ENCODE measurements around the gene TRIM54.
"Not testable (repeated sequence)": the region's sequence is repeated elsewhere in the genome, so short reads cannot be mapped to it uniquely, and the experiment has no call there.

TRIM54 gene

GRCh38 chr2:27281442-27281841 lies 787 bp upstream of the TRIM54 start:
- no peak for DNase-seq (ENCODE audit: low read depth, low spot score)

GRCh38 chr2:27282892-27283291 lies 663 bp downstream of the TRIM54 start:
- DNase-seq (ENCODE audit: low read depth, low spot score): peak; percentile 59

- DNase-seq (ENCODE audit: low read depth, low spot score): no peak
Observed at GRCh38 chr2:27284996-27285395, 2.8 kb downstream of the TRIM54 start.

GRCh38 chr2:27285481-27285880 lies 3.3 kb downstream of the TRIM54 start:
- DNase-seq (ENCODE audit: low read depth, low spot score): no peak

- DNase-seq (ENCODE audit: low read depth, low spot score): no peak
Observed at GRCh38 chr2:27288610-27289009, 6.4 kb downstream of the TRIM54 start.

- no peak for DNase-seq (ENCODE audit: low read depth, low spot score)
Observed at GRCh38 chr2:27290549-27290948, 8.3 kb downstream of the TRIM54 start.

GRCh38 chr2:27291865-27292264 lies 9.6 kb downstream of the TRIM54 start:
- no peak for DNase-seq (ENCODE audit: low read depth, low spot score)

GRCh38 chr2:27294928-27295327 lies 12.7 kb downstream of the TRIM54 start:
- no peak for DNase-seq (ENCODE audit: low read depth, low spot score)

- no peak for DNase-seq (ENCODE audit: low read depth, low spot score)
Observed at GRCh38 chr2:27296481-27296880, 14.3 kb downstream of the TRIM54 start.

GRCh38 chr2:27297195-27297594 lies 15.0 kb downstream of the TRIM54 start:
- no peak for DNase-seq (ENCODE audit: low read depth, low spot score)

GRCh38 chr2:27298391-27299080 lies 16.3 kb downstream of the TRIM54 start:
- DNase-seq (ENCODE audit: low read depth, low spot score): no peak

GRCh38 chr2:27300606-27301005 lies 18.4 kb downstream of the TRIM54 start:
- DNase-seq (ENCODE audit: low read depth, low spot score): not testable (repeated sequence)

- peak; percentile 63 for DNase-seq (ENCODE audit: low read depth, low spot score)
Observed at GRCh38 chr2:27303093-27304025, 21.1 kb downstream of the TRIM54 start.

GRCh38 chr2:27304488-27305240 lies 22.4 kb downstream of the TRIM54 start:
- no peak for DNase-seq (ENCODE audit: low read depth, low spot score)

- DNase-seq (ENCODE audit: low read depth, low spot score): no peak
Observed at GRCh38 chr2:27305516-27305915, 23.3 kb downstream of the TRIM54 start.

- DNase-seq (ENCODE audit: low read depth, low spot score): no peak
Observed at GRCh38 chr2:27306136-27306535, 23.9 kb downstream of the TRIM54 start.

- no peak for DNase-seq (ENCODE audit: low read depth, low spot score)
Observed at GRCh38 chr2:27306573-27307286, 24.5 kb downstream of the TRIM54 start.

- DNase-seq (ENCODE audit: low read depth, low spot score): no peak
Observed at GRCh38 chr2:27307287-27307544, 25.0 kb downstream of the TRIM54 start.

GRCh38 chr2:27307545-27308358 lies 25.5 kb downstream of the TRIM54 start:
- DNase-seq (ENCODE audit: low read depth, low spot score): peak; percentile 27

- DNase-seq (ENCODE audit: low read depth, low spot score): peak; percentile 78
Observed at GRCh38 chr2:27308359-27308881, 26.2 kb downstream of the TRIM54 start, which contains the start of gene UCN. Gene UCN (minus strand): TSS chr2:27308445. CDS start chr2:27307895, 550 bp downstream.

Data from astrocyte of the hippocampus (primary cell).